Naive thymus-derived CD8-positive, alpha-beta T cell (primary cell): ENCODE results near the gene FOLR2. TPM values are rescaled to one million over a fixed set of nuclear protein-coding genes. Genes with fewer than 3 reads are reported as not detected.

ENCODE experiments used
- ATAC-seq, 2 donors: fragments of 150-1000 bp; cut with Tn5 transposase in 1 of 2; sonication (Bioruptor Pico), chemical (Tn5 transposase) in 1 of 2; 1 replicate in 1 of 2; 2 replicates in 1 of 2; pipeline ENCODE4 v1.10.0; 2021; ENCODE audit warnings: mild to moderate bottlenecking in 2 of 2, moderate library complexity in 2 of 2
- POLR2A ChIA-PET: fragments of 350-600 bp; sonication (Branson Sonifier 250); formaldehyde crosslinking; loops from one replicate; lab custom pipeline; 2021; ENCODE audit warnings: antibody characterized with exemption; lab: Charles Lee
- DNase-seq, 10 donors: peaks; one replicate each; pipeline versions ENCODE4 v3.0.0 to v3.0.0-alpha.2; 2020 to 2022
- H3K27ac Mint-ChIP-seq, 10 donors: one replicate each; pipeline ENCODE4 v1.8.0; 2020 to 2022; ENCODE audit warnings: mild to moderate bottlenecking in 10 of 10, mixed read lengths in 10 of 10, moderate library complexity in 4 of 10, inconsistent platforms in 1 of 10
- H3K27me3 Mint-ChIP-seq, 5 donors: one replicate each; pipeline ENCODE4 v1.8.0; 2021 to 2022; ENCODE audit warnings: mixed read lengths in 5 of 5
- H3K36me3 Mint-ChIP-seq, 3 donors: one replicate each; pipeline ENCODE4 v1.8.0; 2020 to 2022; ENCODE audit warnings: mixed read lengths in 3 of 3, mild to moderate bottlenecking in 2 of 3, inconsistent platforms in 1 of 3
- H3K4me1 Mint-ChIP-seq, 4 donors: one replicate each; pipeline ENCODE4 v1.8.0; 2021 to 2022; ENCODE audit warnings: mixed read lengths in 4 of 4
- H3K4me3 Mint-ChIP-seq, 10 donors: one replicate each; pipeline ENCODE4 v1.8.0; 2020 to 2022; ENCODE audit warnings: mild to moderate bottlenecking in 10 of 10, mixed read lengths in 10 of 10, moderate library complexity in 6 of 10, inconsistent platforms in 1 of 10
- H3K9me3 Mint-ChIP-seq, 9 donors: one replicate each; pipeline ENCODE4 v1.8.0; 2020 to 2022; ENCODE audit warnings: mixed read lengths in 9 of 9, mild to moderate bottlenecking in 3 of 9, inconsistent platforms in 1 of 9, moderate library complexity in 1 of 9
- polyA plus RNA-seq, 3 donors: library from polyadenylated mRNA; unstranded; fragments of 300-500 nt; fragmentation: Illumina TruSeq; gene quantifications; one replicate each; pipeline ENCODE4 v1.2.3, GENCODE V29; 2021
- total RNA-seq, 8 experiments: library from RNA in 2 of 8; stranded (reverse) in 2 of 8; gene quantifications; one replicate each; pipeline ENCODE4 v1.2.3 and lab custom pipeline; 2021 to 2026

Gene FOLR2
- total and polyA plus RNA-seq, 5 experiments from 2014 or later: 0.31 to 1.0 TPM; not detected in 3

GRCh38 chr11:72227316-72228228, 11.0 kb downstream of the FOLR2 start:
- Mint-ChIP-seq H3K9me3 (no peaks in the 10 kb centered on the region), H3K4me1 (peaks cover 22 to 33% (median 22%) of the 10 kb centered on the region in 4 donors), H3K36me3 (peaks cover 0 to 32% (median 1%) of the 10 kb centered on the region in 3 donors), H3K27ac (peak overlapping the region in 5 of 10 donors; percentile 16 to 82 (median 52)), H3K27me3 (no peaks in the 10 kb centered on the region), H3K4me3 (peak overlapping the region in 1 of 10 donors; percentile 35)
- DNase-seq: peak in 1 of 10 donors; percentile 16
- no peak for ATAC-seq
- POLR2A ChIA-PET: no interaction called here

- Mint-ChIP-seq H3K27ac (peak overlapping the region in 2 of 10 donors; percentile 31 to 40), H3K27me3 (no peaks in the 10 kb centered on the region), H3K36me3 (peaks cover 0 to 38% (median 1%) of the 10 kb centered on the region in 3 donors), H3K9me3 (no peaks in the 10 kb centered on the region), H3K4me3 (no peak overlapping the region), H3K4me1 (peaks cover 17 to 28% (median 21%) of the 10 kb centered on the region in 4 donors)
- peak in 1 of 10 donors; percentile 10 for DNase-seq
- no peak for ATAC-seq
- POLR2A ChIA-PET: no interaction called here
These were observed 11.7 kb downstream of the FOLR2 start for GRCh38 chr11:72228229-72228843.

DNA sequence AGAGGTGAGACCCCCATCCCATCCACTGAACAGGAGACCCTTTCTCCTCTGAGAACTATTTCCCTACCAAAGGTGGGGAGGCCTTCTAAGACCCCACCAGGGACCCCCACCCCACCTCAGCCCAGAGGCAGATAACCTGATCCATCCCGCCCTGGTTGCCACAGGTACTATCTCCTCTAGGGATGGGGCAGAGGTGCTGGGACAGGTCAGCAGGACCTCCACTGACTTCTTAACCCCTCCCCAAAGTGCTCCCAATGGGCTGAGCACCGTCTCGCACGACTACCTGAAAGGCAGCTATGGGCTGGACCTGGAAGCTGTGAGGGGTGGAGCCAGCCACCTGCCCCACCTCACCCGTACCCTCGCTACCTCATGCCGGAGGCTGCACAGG, 12.2 kb downstream of the FOLR2 start:
- H3K9me3 Mint-ChIP-seq: no peaks in the 10 kb centered on the region
- POLR2A ChIA-PET: no interaction called here
- peak in 1 of 10 donors; percentile 13 for DNase-seq
- peak overlapping the region in 1 of 10 donors; percentile 2 for H3K4me3 Mint-ChIP-seq
- H3K36me3 Mint-ChIP-seq: peaks cover 0 to 40% (median 1%) of the 10 kb centered on the region in 3 donors
- no peaks in the 10 kb centered on the region for H3K27me3 Mint-ChIP-seq
- no peak for ATAC-seq
- H3K27ac Mint-ChIP-seq: peak overlapping the region in 3 of 10 donors; percentile 31 to 57 (median 40)
- peaks cover 20 to 28% (median 21%) of the 10 kb centered on the region in 4 donors for H3K4me1 Mint-ChIP-seq

- DNase-seq: peak in 1 of 10 donors; percentile 14
- no peaks in the 10 kb centered on the region for H3K27me3 Mint-ChIP-seq
- H3K9me3 Mint-ChIP-seq: no peaks in the 10 kb centered on the region
- H3K27ac Mint-ChIP-seq: peak overlapping the region in 3 of 10 donors; percentile 40 to 63 (median 57)
- H3K4me1 Mint-ChIP-seq: peaks cover 21 to 28% (median 25%) of the 10 kb centered on the region in 4 donors
- POLR2A ChIA-PET: no interaction called here
- no peak overlapping the region for H3K4me3 Mint-ChIP-seq
- ATAC-seq: no peak
- H3K36me3 Mint-ChIP-seq: peaks cover 0 to 46% (median 1%) of the 10 kb centered on the region in 3 donors
These were observed 12.8 kb downstream of the FOLR2 start for GRCh38 chr11:72229336-72229924.

- Mint-ChIP-seq H3K27me3 (no peaks in the 10 kb centered on the region), H3K36me3 (peaks cover 0 to 51% (median 1%) of the 10 kb centered on the region in 3 donors), H3K27ac (peak overlapping the region in 1 of 10 donors; percentile 8), H3K9me3 (no peaks in the 10 kb centered on the region), H3K4me1 (peaks cover 25 to 31% (median 28%) of the 10 kb centered on the region in 4 donors), H3K4me3 (no peak overlapping the region)
- no peak for ATAC-seq
- POLR2A ChIA-PET: no interaction called here
- no peak for DNase-seq
These were observed 13.6 kb downstream of the FOLR2 start for GRCh38 chr11:72229925-72230763.

GRCh38 chr11:72230764-72231365, 14.3 kb downstream of the FOLR2 start:
- Mint-ChIP-seq H3K4me1 (peaks cover 19 to 24% (median 21%) of the 10 kb centered on the region in 4 donors), H3K27me3 (no peaks in the 10 kb centered on the region), H3K36me3 (peaks cover 0 to 51% (median 1%) of the 10 kb centered on the region in 3 donors), H3K4me3 (no peak overlapping the region), H3K27ac (peak overlapping the region in 1 of 10 donors; percentile 51), H3K9me3 (no peaks in the 10 kb centered on the region)
- DNase-seq (no peak), ATAC-seq (no peak)
- POLR2A ChIA-PET: no interaction called here

DNA sequence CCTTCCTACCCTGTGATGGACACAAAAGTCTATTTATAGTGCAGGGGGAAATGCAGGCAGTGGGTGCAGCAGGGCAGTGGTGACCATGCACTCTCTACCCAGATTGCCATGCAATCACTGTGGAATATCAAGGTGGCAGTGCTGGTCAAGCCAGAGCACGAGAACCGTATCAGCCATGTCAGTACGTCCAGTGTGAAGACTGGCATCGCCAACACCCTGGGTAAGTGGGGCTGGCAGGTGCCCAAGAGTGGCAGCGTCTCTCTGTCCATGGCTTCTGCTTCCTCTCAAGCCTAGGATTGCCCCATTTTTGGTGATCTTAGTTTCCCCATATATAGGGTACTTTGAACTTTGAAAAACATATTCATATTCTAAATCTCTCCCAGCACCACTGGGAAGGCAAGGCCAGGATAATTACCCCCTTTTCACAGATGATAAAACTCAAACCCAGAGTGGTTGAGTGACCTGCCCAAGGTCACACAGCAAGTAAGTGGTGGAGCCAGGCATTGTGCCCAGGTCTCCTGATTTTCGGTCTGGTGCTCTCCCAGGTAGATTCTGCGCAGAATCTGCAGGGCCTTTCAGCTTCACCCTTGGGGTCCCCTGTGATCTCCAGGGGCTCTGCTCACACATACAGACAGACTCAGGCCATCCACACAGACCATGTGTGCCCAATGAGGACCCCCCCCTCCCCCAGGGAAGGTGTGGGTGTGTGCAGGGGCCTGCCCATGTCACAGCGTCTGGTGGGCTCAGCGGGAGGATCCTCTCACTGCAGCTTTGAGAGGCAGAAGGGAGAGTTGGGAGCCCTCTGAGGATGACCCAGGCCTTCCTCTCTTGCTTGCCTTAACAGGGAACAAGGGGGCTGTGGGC, 15.0 kb downstream of the FOLR2 start:
- Mint-ChIP-seq H3K4me1 (peaks cover 12 to 19% (median 16%) of the 10 kb centered on the region in 4 donors), H3K4me3 (no peak overlapping the region), H3K9me3 (no peaks in the 10 kb centered on the region), H3K27ac (peak overlapping the region in 3 of 10 donors; percentile 38 to 87 (median 51)), H3K36me3 (peaks cover 0 to 57% (median 1%) of the 10 kb centered on the region in 3 donors), H3K27me3 (no peaks in the 10 kb centered on the region)
- DNase-seq: no peak
- ATAC-seq: no peak
- POLR2A ChIA-PET: interaction anchor here (0.6 kb wide), 1 partner anchor 187 kb away, joined by 4 read pairs; no protein-coding TSS in a partner anchor

DNA sequence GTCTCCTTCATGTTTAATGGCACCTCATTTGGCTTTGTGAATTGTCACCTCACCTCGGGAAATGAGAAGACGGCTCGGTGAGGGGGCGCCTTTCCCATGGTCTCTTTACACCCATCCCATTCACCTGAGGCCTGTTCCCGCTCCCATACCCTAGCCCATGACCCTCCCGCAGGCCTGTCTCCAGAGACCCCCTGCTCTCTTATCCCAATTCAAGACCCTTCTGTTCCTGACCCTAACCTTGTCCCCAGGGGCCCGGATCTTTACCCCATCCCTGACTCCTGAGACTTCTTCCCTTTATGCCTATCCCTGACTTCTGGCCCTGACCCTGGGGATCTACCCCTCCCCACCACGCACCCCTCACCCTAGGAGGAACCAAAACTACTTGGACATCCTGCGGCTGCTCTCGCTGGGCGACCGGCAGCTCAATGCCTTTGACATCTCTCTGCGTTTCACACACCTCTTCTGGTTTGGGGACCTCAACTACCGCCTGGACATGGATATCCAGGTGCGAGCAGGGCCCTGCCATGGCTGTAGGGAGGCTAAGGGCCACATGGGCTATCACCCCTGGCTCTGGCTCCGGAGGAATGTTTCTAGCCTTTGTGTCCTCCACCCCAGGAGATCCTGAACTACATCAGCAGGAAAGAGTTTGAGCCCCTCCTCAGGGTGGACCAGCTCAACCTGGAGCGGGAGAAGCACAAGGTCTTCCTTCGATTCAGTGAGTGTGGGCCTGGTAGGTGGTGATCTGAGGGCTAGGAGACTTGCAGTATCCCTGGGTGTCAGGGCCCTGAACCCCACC, 15.9 kb downstream of the FOLR2 start:
- peak overlapping the region in 2 of 10 donors; percentile 73 to 87 for H3K27ac Mint-ChIP-seq
- no peak for ATAC-seq
- H3K4me3 Mint-ChIP-seq: no peak overlapping the region
- H3K27me3 Mint-ChIP-seq: no peaks in the 10 kb centered on the region
- DNase-seq: peak in 1 of 10 donors; percentile 14
- no peaks in the 10 kb centered on the region for H3K9me3 Mint-ChIP-seq
- H3K4me1 Mint-ChIP-seq: peaks cover 8 to 17% (median 12%) of the 10 kb centered on the region in 4 donors
- peaks cover 0 to 63% (median 1%) of the 10 kb centered on the region in 3 donors for H3K36me3 Mint-ChIP-seq
- POLR2A ChIA-PET: interaction anchor here (0.5 to 0.6 kb wide), 2 partner anchors 186 to 195 kb away, joined by 3 to 4 read pairs; no protein-coding TSS in a partner anchor

GRCh38 chr11:72233056-72233772, 16.6 kb downstream of the FOLR2 start:
- ATAC-seq (no peak), DNase-seq (peak in 1 of 10 donors; percentile 12)
- H3K4me3 Mint-ChIP-seq: no peak overlapping the region
- POLR2A ChIA-PET: interaction anchor here (0.5 kb wide), 1 partner anchor 196 kb away, joined by 3 read pairs; no protein-coding TSS in a partner anchor
- H3K27me3 Mint-ChIP-seq: no peaks in the 10 kb centered on the region
- H3K9me3 Mint-ChIP-seq: no peaks in the 10 kb centered on the region
- H3K4me1 Mint-ChIP-seq: peaks cover 8 to 15% (median 12%) of the 10 kb centered on the region in 4 donors
- peaks cover 0 to 63% (median 1%) of the 10 kb centered on the region in 3 donors for H3K36me3 Mint-ChIP-seq
- H3K27ac Mint-ChIP-seq: peak overlapping the region in 4 of 10 donors; percentile 15 to 87 (median 76)
